ENCODE data around the gene PRR33. TPM values are rescaled to one million over a fixed set of nuclear protein-coding genes. Genes with fewer than 3 reads are reported as not detected.
"Not testable (repeated sequence)": the region's sequence is repeated elsewhere in the genome, so short reads cannot be mapped to it uniquely, and the experiment has no call there.

The PRR33 gene
- total RNA-seq, 2 experiments from 2014 or later = 0.07 TPM; not detected in 1

DNA sequence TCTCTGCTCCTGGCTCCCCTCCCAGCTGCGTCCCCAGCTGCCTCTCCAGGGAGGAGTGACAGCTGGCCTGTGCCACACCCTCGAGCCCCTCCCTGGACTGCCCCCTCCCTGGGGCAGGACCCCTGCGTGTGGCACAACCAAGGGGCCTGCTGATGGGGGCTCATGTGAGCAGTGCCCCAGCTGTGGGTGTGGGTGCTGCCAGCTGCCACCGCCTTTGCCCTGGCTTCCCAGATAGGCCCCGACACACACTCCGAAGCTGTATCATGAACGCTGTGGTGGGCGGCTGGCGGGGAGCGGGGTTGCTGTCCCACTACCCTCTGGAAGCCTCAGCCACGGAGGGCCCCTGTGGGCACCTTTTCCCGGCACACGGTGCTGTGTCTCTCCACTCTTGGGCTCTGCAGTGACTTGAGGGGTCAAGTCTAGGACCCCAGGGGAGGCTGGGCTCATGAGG, 15.8 kb downstream of the PRR33 start:
- H3K9me3 Mint-ChIP-seq; intact Hi-C loops (cut with micrococcal nuclease); H3K27ac Mint-ChIP-seq; H3K27me3 Mint-ChIP-seq; H3K36me3 Mint-ChIP-seq; H3K4me3 Mint-ChIP-seq; DNase-seq: not testable (repeated sequence)
- ChIA-PET CTCF (interaction anchor here (0.6 to 2.6 kb wide), 8 partner anchors 13 to 275 kb away, joined by 3 to 7 read pairs (median 4); partner anchors contain the start of gene LSP1), POLR2A (interaction anchor here (1.0 kb wide), 1 partner anchor 21 kb away, joined by 3 read pairs; no protein-coding TSS in a partner anchor)
- peaks cover 17% of the 10 kb centered on the region for H3K4me1 Mint-ChIP-seq (ENCODE audit: low read depth)

- POLR2A ChIA-PET = no interaction called here
- Mint-ChIP-seq H3K27ac (no peak overlapping the region), H3K4me3 (no peak overlapping the region), H3K4me1 (ENCODE audit: low read depth) (peaks cover 23% of the 10 kb centered on the region), H3K9me3 (no peaks in the 10 kb centered on the region), H3K27me3 (no peaks in the 10 kb centered on the region), H3K36me3 (no peaks in the 10 kb centered on the region)
- intact Hi-C loops (cut with micrococcal nuclease) = no loop called here
- CTCF ChIA-PET = interaction anchor here (0.6 to 2.6 kb wide), 3 partner anchors 22 to 275 kb away, joined by 3 to 7 read pairs (median 4); partner anchors contain the start of gene LSP1
- DNase-seq = no peak
Observed at GRCh38 chr11:1875093-1875850, 16.4 kb downstream of the PRR33 start.

- POLR2A ChIA-PET; H3K4me3 Mint-ChIP-seq; H3K27ac Mint-ChIP-seq; H3K27me3 Mint-ChIP-seq; H3K36me3 Mint-ChIP-seq; intact Hi-C loops (cut with micrococcal nuclease); DNase-seq; H3K9me3 Mint-ChIP-seq: not testable (repeated sequence)
- peaks cover 30% of the 10 kb centered on the region for H3K4me1 Mint-ChIP-seq (ENCODE audit: low read depth)
- CTCF ChIA-PET = interaction anchor here (0.6 to 2.6 kb wide), 2 partner anchors 21 to 222 kb away, joined by 3 to 7 read pairs; partner anchors contain the start of gene LSP1
Observed at GRCh38 chr11:1874441-1875092, 17.1 kb downstream of the PRR33 start.

DNA sequence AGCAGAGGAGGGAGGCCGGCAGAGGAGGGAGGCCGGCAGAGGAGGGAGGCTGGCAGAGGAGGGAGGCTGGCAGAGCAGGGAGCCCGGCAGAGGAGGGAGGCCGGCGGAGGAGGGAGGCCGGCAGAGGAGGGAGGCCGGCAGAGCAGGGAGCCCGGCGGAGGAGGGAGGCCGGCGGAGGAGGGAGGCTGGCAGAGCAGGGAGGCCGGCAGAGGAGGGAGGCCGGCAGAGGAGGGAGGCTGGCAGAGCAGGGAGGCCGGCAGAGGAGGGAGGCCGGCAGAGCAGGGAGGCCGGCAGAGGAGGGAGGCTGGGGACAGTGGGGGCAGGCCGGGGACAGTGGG, 17.9 kb downstream of the PRR33 start:
- H3K27ac Mint-ChIP-seq; POLR2A ChIA-PET; CTCF ChIA-PET; intact Hi-C loops (cut with micrococcal nuclease); H3K9me3 Mint-ChIP-seq; H3K27me3 Mint-ChIP-seq; DNase-seq; H3K4me3 Mint-ChIP-seq; H3K36me3 Mint-ChIP-seq: not testable (repeated sequence)
- peaks cover 38% of the 10 kb centered on the region for H3K4me1 Mint-ChIP-seq (ENCODE audit: low read depth)

DNA sequence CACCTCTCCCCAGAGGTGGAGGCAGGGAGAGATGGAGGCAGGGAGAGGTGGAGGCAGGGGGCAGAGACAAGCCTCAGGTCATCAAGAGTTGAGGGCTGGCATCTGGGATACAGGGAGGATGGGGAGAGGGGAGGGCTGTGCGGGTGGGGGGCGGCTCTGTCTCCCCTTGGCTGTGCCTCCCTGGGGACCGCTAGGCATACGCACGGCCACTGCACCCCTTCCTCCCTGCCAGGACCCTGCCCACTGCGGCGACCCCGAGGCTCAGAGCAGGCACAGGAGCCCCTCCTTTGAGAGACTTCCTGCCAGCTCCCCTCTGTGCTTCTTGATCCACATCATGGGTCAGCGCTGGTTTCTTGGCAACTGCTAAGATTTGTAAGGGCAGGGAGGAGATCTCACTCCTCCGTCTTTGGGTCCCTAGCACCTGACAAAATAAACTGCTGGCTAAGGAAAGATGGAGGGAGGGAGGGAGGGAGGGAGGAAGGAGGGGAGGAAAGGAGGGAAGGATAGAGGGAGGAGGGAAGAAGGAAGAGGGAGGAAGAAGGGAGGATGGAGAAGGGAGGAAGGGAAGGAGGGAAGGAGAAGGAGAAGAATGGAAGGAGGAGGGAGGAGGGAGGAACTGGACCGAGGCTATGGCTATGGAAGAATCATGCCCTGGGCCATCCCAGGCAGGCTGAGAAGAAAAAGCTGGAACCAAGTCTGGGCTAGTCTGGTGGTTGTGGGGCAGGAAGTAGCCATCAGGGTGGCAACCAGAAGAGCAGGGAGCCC, 18.5 kb downstream of the PRR33 start:
- Mint-ChIP-seq H3K27ac (no peak overlapping the region), H3K4me3 (no peak overlapping the region), H3K27me3 (no peaks in the 10 kb centered on the region), H3K4me1 (ENCODE audit: low read depth) (peaks cover 40% of the 10 kb centered on the region), H3K36me3 (no peaks in the 10 kb centered on the region), H3K9me3 (no peaks in the 10 kb centered on the region)
- intact Hi-C loops (cut with micrococcal nuclease) = no loop called here
- ChIA-PET CTCF (interaction anchor here (0.7 to 1.2 kb wide), 2 partner anchors 9 to 40 kb away, joined by 3 to 4 read pairs; no protein-coding TSS in a partner anchor), POLR2A (no interaction called here)
- no peak for DNase-seq

DNA sequence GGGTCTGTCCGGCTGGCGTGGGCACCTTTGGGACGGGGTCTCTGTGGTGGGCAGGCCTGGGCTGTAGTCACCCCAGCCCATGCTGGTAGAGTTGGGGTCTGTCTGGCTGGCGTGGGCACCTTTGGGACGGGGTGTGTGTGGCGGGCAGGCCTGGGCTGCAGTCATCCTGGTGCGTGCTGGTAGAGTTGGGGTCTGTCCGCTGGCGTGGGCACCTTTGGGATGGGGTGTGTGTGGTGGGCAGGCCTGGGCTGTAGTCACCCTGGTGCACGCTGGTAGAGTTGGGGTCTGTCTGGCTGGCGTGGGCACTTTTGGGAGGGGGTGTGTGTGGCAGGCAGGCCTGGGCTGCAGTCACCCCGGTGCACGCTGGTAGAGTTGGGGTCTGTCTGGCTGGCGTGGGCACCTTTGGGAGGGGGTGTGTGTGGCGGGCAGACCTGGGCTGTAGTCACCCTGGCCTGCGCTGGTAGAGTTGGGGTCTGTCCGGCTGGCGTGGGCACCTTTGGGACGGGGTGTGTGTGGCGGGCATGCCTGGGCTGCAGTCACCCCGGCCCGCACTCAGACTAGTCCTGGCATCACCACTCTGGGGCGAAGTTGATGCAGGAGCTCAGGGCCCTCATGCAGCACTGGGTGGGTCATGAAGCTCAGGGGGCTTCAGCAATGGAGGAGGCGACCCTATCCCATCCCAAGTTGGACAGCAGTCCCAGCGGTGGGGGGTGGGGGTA, 19.3 kb downstream of the PRR33 start:
- intact Hi-C loops (cut with micrococcal nuclease) = no loop called here
- Mint-ChIP-seq H3K36me3 (no peaks in the 10 kb centered on the region), H3K4me1 (ENCODE audit: low read depth) (peaks cover 45% of the 10 kb centered on the region), H3K4me3 (no peak overlapping the region), H3K27ac (peak overlapping the region; percentile 8), H3K27me3 (no peaks in the 10 kb centered on the region), H3K9me3 (no peaks in the 10 kb centered on the region)
- DNase-seq = no peak
- CTCF ChIA-PET = interaction anchor here (0.7 to 1.2 kb wide), 2 partner anchors 10 to 40 kb away, joined by 3 to 4 read pairs; no protein-coding TSS in a partner anchor
- POLR2A ChIA-PET = no interaction called here

GRCh38 chr11:1871531-1871930, 20.2 kb downstream of the PRR33 start:
- peaks cover 50% of the 10 kb centered on the region for H3K4me1 Mint-ChIP-seq (ENCODE audit: low read depth)
- POLR2A ChIA-PET = no interaction called here
- no peak for DNase-seq

DNA sequence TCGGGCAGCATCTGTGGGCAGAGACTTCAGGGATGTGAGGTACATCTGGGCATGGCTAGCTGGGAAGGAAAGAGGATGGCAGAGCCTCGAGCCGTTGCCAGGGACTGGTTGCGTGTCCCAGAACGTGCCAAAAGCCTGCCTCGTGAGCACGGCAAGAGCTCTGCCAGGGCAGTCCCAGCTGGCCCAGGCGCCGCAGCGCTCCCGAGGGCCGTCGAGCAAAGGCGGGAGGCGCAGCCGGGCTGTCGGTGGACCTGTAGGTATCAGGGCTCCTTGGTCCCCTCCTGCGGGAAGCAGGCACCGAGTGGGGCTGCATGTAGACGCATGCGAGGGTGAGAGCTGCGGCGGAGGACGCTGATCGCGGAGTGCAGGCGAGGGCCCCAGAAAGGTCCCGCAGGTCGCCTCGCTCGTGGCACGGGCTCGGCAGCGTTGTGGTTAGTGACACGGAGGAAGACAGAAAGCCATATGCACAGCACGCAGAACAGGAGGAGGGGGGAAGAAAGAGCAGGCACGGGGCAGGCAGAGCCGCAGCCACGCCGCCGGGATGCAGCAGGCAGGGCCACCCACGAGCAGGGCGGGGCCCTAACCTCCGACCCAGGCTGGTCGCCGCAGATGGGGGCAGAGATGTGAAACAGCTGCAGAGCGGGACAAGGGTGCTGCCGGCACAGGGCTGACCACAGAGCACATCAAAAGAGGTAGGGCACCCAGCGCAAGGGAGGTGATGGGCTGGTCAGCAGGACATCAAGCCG, 20.8 kb downstream of the PRR33 start:
- Mint-ChIP-seq H3K36me3 (no peaks in the 10 kb centered on the region), H3K4me3 (peak overlapping the region; percentile 13), H3K4me1 (ENCODE audit: low read depth) (peaks cover 50% of the 10 kb centered on the region), H3K27me3 (no peaks in the 10 kb centered on the region), H3K9me3 (no peaks in the 10 kb centered on the region), H3K27ac (no peak overlapping the region)
- intact Hi-C loops (cut with micrococcal nuclease) = loop anchor here (1.0 kb wide), 1 partner anchor 17 kb away; no protein-coding TSS in a partner anchor
- DNase-seq = peak; percentile 51
- ChIA-PET CTCF (interaction anchor here (0.8 to 3.1 kb wide), 3 partner anchors 12 to 218 kb away, joined by 4 to 18 read pairs (median 7); no protein-coding TSS in a partner anchor), POLR2A (interaction anchor here (2.8 kb wide), 1 partner anchor 16 kb away, joined by 13 read pairs; no protein-coding TSS in a partner anchor)

More at GRCh38 chr11:1871531-1871930, 20.2 kb downstream of the PRR33 start:
- CTCF ChIA-PET = interaction anchor here (0.8 to 3.1 kb wide), 2 partner anchors 11 to 219 kb away, joined by 4 to 18 read pairs; no protein-coding TSS in a partner anchor
- no peaks in the 10 kb centered on the region for H3K27me3 Mint-ChIP-seq
- H3K36me3 Mint-ChIP-seq = no peaks in the 10 kb centered on the region
- intact Hi-C loops (cut with micrococcal nuclease) = loop anchor here (1.0 kb wide), 1 partner anchor 17 kb away; no protein-coding TSS in a partner anchor
- H3K4me3 Mint-ChIP-seq = no peak overlapping the region
- no peak overlapping the region for H3K27ac Mint-ChIP-seq
- H3K9me3 Mint-ChIP-seq = no peaks in the 10 kb centered on the region

- Mint-ChIP-seq H3K9me3 (no peaks in the 10 kb centered on the region), H3K4me1 (ENCODE audit: low read depth) (peaks cover 53% of the 10 kb centered on the region), H3K4me3 (no peak overlapping the region), H3K27me3 (no peaks in the 10 kb centered on the region), H3K27ac (no peak overlapping the region), H3K36me3 (peaks cover 2% of the 10 kb centered on the region)
- DNase-seq = no peak
- CTCF ChIA-PET = interaction anchor here (1.4 to 3.1 kb wide), 3 partner anchors 12 to 176 kb away, joined by 3 to 18 read pairs (median 7); no protein-coding TSS in a partner anchor
- intact Hi-C loops (cut with micrococcal nuclease) = no loop called here
- POLR2A ChIA-PET = interaction anchor here (2.8 kb wide), 1 partner anchor 16 kb away, joined by 13 read pairs; no protein-coding TSS in a partner anchor
Observed at GRCh38 chr11:1870326-1870696, 21.4 kb downstream of the PRR33 start.

DNA sequence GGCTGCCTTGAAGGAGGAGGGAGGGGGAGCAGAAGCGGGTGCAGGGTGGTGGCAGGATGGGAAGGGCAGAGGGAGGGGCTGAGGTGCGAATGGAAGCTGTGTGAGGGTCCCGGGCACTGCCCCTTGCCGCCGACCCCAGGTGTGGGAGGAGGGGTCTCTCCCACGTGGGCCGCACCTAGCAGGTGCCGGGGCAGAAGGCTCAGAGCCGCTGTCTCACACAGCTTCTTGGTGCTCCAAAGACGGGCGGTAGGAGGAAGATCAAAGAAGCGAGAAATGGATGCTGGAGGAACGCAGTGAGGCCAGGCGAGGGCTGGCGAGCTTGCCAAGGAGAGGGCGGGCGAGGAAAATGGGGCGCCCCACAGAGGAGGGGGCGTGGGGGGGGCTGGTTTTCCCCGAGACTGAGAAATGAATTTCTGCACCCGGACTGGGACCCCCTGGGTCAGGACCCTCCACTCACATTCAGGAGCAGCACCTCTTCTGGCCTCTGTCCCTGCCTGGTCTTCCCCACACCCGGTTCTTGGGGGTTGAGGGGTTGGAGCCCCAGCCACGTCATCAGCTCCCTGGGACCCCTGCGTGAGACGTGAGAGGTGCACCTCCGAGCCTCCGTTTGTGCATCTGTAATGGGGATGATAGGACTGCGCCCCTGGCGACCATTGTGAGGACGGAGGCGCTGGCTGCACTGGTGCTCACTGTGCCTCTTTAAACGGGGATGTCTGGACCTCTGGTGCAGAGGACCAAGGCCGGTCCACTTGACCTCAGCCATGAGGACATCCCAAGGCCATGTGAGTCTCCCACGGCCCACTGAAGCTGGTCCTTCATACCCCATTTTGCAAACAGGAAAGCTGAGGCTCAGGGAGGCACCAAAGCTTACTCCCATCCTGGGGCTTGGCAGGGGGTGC, 22.0 kb downstream of the PRR33 start:
- intact Hi-C loops (cut with micrococcal nuclease) = no loop called here
- peaks cover 3% of the 10 kb centered on the region for H3K36me3 Mint-ChIP-seq
- no peak for DNase-seq
- peak overlapping the region; percentile 23 for H3K4me3 Mint-ChIP-seq
- POLR2A ChIA-PET = interaction anchor here (0.6 to 2.8 kb wide), 2 partner anchors 13 to 15 kb away, joined by 3 to 13 read pairs; no protein-coding TSS in a partner anchor
- H3K9me3 Mint-ChIP-seq = no peaks in the 10 kb centered on the region
- peaks cover 54% of the 10 kb centered on the region for H3K4me1 Mint-ChIP-seq (ENCODE audit: low read depth)
- CTCF ChIA-PET = interaction anchor here (0.6 to 3.1 kb wide), 5 partner anchors 13 to 176 kb away, joined by 3 to 18 read pairs (median 5); no protein-coding TSS in a partner anchor
- H3K27me3 Mint-ChIP-seq = no peaks in the 10 kb centered on the region
- no peak overlapping the region for H3K27ac Mint-ChIP-seq
